Measurements from ENCODE around the gene TMEM88.

DNA sequence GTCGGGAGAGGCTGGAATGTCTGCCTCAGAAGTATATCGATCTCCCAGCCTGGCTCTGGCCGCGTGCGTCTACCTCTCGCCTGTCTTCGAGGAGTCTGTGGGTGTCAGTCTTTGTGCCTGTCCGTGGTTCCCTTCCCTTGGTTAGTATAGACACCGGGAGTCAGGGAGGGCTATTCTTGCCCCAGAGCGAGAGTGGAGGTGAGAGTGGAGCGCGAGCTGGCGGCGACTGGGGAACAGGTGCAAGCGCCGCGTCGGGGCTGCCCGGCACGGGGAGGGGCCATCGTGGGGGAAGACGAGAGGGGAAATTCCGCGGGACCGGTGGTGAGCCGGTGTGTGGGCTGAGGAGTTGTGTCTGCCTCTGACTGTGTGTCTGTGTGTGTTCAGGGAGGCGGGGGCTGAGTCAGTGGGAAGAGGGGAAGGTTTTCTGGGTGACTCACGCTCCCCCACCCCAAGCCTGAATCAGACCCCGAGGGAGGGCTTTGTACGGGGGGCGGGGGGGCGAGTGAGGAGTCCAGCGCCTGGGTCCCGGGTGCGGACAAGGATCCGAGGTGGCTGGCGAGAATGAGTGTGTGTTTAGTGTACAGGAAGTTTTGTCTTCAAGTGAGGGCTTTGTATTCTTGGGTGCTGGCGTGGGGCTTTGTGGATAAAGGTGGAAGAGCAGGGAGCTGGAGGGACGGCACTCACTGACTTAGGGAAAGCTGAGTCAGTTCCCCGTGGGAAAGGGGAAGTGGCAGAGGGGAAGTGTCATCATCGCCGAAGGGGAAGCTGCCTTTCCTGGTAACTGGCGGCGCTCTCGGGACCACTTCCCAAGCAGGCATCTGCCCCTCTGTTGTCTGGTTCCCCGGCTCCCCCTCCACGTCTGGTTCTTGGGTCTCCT lies 12.2 kb upstream of the TMEM88 start:
- TF ChIP-seq, protein P1, sequence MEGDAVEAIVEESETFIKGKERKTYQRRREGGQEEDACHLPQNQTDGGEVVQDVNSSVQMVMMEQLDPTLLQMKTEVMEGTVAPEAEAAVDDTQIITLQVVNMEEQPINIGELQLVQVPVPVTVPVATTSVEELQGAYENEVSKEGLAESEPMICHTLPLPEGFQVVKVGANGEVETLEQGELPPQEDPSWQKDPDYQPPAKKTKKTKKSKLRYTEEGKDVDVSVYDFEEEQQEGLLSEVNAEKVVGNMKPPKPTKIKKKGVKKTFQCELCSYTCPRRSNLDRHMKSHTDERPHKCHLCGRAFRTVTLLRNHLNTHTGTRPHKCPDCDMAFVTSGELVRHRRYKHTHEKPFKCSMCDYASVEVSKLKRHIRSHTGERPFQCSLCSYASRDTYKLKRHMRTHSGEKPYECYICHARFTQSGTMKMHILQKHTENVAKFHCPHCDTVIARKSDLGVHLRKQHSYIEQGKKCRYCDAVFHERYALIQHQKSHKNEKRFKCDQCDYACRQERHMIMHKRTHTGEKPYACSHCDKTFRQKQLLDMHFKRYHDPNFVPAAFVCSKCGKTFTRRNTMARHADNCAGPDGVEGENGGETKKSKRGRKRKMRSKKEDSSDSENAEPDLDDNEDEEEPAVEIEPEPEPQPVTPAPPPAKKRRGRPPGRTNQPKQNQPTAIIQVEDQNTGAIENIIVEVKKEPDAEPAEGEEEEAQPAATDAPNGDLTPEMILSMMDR (IDR thresholded peaks at IDR 0.05): no peak
- no peak for TF ChIP-seq POLR2A (IDR thresholded peaks at IDR 0.05)

Measured in testis (tissue), 2 donors.